GM21447 (cell line): ENCODE data around the gene FDX2.
A peak's percentile ranks its signal among the peaks of the same experiment; 100 is the strongest.
"Not testable (repeated sequence)": the region's sequence is repeated elsewhere in the genome, so short reads cannot be mapped to it uniquely, and the experiment has no call there.

Experiments
- ATAC-seq: cut with Tn5 transposase; IDR thresholded peaks from one replicate; pipeline ENCODE4 v1.9.1; 2021; ENCODE audit not compliant: unreplicated experiment

Gene FDX2

GRCh38 chr19:10315335-10316214 is at the start of gene FDX2:
TSS of gene FDX2 (minus strand) at chr19:10316015. CDS start at chr19:10315996, 19 bp downstream.
- no peak for ATAC-seq

DNA sequence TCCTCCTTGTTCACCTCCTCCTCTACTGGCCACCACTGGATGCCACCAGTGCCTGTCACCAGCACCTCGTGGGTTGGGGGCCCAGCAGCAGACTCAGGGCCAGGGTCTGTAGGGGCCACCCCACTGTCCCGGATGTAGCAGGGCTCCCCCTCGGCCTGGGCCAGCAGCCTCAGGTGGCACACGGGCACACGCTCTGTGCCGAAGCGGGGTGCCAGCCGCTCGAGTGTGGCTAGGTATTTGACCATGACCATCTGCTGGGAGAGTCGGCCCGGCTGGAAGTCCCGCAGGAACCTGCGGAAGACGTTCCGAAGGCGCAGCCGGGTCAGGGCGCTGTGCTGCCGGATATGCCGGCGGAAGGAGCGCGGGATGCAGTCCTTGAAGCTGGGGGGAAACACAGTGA is 49.7 kb upstream of the FDX2 start:
- ATAC-seq: no peak

DNA sequence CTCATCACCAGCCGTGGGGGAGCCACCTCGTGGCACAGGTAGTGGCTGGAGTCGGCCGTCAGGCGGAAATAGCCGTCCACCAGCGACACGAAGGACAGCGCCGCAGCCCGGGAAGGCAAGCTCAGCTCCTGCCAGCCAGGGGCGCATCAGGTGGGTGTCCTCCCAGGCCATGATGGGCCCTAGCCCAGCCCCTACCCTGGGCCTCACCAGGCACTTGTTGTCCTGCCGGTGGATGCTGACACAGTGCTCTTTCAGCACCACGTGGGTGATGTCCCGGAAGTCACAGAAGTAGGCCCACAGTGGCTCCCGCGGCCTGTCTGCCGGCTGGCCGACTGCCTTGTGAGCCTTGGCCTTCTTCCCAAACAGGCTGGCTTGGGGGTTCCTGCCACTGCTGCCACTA is 48.8 kb upstream of the FDX2 start:
- ATAC-seq: no peak

DNA sequence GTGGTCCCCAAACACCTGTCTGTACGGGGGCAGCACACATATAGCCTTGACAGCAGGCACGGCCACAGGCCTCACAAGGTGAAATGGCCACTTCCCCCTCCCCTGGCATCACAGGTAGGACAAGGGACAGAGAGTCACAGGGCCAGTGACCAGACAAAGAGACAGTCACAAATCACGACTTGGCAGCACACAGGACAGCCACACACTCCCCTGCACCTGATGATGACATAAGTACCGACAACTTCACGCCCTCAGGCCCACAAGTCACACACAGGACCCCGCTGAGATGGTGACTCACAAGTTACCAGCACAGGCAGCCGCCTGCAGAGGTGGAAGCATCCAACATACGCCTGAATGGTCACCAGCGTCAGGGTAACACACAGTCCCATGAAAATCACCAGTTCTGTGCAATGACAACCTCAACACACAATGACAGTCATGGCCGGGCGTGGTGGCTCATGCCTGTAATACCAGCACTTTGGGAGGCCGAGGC is 48.0 kb upstream of the FDX2 start:
- ATAC-seq: no peak

DNA sequence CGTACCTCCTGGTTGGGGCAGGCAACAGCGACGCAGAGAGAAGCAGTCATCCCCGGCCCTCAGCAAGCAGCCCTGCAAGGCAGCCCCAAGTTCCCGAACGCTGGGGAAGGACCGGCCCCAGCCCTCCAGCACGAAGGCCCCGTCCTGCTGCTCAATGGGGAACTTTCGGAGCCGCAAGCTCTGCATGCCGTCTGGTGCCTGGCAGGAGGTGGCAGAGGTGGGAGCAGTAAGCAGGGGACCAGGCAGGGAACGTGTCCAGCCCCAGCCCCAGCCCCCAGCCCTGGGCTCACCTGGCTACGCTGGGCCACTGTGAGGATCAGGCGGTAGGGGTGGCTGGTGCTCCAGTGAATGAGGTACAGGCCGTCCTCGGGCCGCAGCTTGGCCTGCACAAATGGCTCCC is 46.4 kb upstream of the FDX2 start:
- no peak for ATAC-seq

- no peak for ATAC-seq
Measured at GRCh38 chr19:10361569-10362011, 45.8 kb upstream of the FDX2 start.

- ATAC-seq: no peak
Measured at GRCh38 chr19:10356431-10356830, 40.6 kb upstream of the FDX2 start.

- no peak for ATAC-seq
Measured at GRCh38 chr19:10353793-10354391, 38.1 kb upstream of the FDX2 start.

DNA sequence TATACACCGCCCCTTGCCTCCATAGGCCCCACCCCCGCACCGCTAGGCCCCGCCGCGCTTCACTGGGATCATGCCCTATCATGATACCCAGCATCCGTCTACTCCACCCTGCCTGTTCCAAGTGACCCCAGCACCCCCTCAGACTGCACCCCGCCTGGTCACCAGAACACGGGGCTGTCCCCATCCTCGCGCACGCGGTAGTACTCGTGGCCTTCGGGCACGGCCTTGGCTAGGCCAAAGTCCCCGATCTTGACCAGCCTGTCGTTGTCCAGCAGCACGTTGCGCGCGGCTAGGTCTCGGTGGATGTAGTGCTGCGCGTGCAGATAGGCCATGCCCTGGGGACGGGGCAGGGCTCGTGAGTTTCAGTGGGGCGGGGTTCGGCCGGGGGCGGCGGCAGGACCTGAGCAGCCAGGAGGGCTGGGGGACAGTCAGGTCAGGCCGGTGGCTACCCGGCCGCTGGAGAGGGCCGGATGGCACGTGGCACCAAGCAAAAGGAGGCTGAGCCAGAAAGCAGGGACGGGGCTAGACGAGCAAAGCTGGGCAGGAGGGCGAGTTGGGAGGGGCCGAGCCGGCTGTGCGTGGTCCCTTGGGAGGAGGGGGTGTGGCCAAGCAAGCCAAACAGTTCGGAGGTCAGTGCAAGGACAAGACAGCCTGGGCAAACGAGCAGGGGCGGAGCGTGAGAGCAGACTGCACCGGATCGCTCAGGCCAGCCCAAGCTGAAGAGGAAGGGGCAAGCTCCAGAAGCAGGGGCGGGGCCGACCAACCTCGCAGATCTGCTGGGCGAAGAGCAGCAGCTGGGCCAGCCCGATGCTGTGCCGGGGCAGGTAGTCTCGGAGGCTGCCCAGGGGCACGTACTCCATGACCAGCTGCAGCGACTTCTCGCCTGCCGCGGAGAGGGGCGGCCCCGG is 37.2 kb upstream of the FDX2 start:
- no peak for ATAC-seq

GRCh38 chr19:10346509-10346908 is 30.7 kb upstream of the FDX2 start:
- ATAC-seq: no peak

DNA sequence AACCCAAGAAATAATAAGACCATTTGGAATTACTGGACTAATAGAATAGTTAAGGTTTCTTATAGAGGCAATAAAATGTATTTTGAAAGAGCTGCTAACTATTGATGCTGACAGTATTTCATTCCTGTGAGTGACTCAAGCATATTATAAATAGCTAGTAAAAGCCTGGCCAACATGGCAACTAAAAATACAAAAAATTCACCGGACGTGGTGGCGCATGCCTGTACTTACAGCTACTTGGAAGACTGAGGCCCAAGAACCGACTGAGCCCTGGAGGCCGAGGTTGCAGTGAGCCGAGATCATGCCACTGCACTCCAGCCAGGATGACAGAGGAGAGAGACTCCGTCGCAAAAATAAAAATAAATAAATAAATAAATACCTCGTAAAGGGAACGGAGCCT is 29.0 kb upstream of the FDX2 start:
- no peak for ATAC-seq

DNA sequence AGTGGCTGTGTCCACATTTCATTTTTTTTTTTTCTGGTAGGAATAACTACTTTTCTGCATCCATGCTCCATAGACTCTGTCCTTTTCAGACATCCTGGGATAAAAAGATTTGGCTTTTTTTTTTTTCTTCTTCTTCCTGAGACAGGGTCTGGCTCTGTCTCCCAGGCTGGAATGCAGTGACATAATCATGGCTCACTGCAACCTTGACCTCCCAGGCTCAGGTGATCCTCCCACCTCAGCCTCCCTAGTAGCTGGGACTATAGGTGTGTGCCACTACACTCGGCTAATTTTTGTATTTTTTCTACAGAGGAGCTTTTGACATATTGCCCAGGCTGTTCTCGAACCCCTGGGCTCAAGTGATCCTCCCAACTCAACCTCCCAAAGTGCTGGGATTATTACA is 27.7 kb upstream of the FDX2 start:
- no peak for ATAC-seq

DNA sequence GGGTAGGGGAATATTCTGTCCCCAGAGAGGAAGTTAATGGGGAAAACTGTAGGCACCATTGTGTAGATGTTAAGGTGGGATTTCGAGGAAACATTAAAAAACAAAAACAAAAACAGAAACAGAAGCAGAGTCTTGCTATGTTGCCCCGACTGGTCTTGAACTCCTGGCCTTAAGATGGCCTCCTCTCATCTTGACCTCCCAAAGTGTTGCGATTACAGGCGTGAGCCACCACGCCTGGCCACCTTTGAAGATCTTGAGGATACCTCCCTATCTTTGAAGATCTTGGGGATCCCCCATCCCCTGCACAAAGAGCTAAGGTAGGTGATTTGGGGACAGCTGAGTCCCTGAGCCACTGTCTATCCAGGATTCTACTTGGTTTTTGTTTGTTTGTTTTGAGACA is 24.2 kb upstream of the FDX2 start:
- ATAC-seq: no peak

DNA sequence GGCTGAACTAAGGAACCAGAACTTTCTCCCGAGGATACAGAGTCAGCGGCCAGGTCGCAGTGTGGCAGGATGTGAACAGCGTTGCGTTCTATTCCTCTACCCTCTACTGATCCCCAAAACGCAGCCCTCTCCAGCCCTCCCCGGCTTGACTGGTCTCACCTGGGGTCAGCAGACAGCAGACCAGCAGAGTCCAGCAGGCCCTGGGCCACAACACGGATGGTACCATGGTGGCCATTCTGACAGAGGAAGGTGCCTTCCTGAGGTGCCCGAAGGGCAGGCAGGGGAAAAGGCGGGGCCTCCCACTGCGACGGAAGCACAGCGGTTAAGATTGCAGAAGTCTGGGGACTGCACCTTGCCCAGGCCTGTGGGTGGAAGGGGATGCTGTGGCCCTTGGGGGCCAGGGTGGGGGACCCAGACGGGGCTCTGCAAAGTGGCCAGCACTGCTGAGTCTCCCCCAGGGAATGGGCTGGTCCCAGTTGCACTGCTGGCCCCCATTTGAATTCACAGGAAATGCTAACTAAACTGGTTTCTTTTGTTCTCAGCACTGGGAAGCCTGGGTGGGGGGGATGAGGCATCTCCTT is 23.7 kb upstream of the FDX2 start, which contains the start of gene ICAM3:
ICAM3 (minus strand) TSS at position 245 of the 581 bp plus-strand sequence; CDS start at position 235, 10 bp downstream.
- peak; percentile 63 for ATAC-seq

DNA sequence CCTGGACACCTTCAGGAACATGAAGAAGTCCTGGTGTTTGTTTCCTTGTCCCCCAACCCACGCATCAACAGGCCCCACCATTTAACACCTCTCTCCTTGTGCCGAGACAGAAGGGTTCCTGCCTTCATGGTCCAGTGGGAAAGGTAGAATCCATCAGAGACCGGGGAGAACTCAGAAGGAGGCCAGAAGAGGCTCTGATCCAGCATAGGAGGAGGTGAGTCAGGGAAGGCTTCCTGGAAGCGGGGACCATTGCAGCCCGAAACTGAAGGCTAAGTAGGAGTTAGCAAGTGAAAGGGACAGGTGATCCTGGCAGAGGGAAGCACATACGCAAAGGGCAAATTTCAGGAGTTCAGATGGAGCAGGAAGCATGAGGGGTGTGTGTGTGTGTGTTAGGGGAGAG is 23.1 kb upstream of the FDX2 start:
- peak; percentile 12 for ATAC-seq

- ATAC-seq: not testable (repeated sequence)
Measured at GRCh38 chr19:10336725-10337124, 20.9 kb upstream of the FDX2 start.

GRCh38 chr19:10335352-10335985 is 19.7 kb upstream of the FDX2 start:
- ATAC-seq: no peak

GRCh38 chr19:10334588-10335351 is 19.0 kb upstream of the FDX2 start:
- ATAC-seq: no peak

GRCh38 chr19:10333758-10334587 is 18.2 kb upstream of the FDX2 start:
- no peak for ATAC-seq
